Measurements from ENCODE around the gene RASSF6.

DNA sequence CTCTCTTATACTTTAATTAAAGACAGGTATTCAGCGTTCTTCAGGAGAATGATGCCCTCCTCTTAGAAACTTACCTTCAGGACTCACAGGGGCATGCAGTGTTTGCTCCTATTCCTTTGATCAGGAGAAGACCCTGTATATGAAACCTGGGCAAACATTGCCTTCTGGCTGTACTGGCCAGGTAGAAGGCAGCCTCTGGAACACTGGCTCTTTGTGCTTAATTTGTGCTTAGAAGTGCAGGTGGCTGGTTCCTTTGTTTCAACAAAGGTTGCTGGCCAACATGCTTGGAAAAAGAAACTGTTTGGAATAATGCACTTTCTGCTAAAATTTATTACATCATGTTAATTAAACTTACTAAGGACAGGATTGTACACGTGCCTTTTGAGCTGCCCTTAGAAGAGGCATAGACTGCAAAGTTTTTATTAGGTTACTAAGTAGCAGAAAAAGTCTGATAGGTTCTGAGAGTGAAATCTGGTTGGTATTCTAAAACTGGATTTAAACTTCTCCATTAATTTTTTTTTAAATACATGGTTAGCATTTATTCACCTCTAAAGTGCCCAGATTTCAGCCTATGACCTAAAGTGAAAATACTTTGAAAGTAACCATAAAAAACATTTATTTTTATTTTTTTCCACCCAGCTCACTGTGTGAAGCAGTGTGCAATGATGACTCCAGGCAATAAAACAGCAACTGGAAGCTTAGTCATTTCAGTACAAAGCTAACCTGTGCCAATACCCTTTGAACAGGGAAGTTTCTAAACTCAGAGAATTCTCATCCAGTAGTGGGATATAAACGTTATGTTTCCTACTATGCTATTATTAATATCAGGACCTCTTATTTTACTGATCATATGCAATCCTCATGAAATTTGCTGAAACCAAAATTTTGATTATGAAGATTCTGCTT, 11.3 kb downstream of the RASSF6 start:
- TF ChIP-seq POLR2A (IDR thresholded peaks at IDR 0.05), result no peak
- TF ChIP-seq, protein P1, sequence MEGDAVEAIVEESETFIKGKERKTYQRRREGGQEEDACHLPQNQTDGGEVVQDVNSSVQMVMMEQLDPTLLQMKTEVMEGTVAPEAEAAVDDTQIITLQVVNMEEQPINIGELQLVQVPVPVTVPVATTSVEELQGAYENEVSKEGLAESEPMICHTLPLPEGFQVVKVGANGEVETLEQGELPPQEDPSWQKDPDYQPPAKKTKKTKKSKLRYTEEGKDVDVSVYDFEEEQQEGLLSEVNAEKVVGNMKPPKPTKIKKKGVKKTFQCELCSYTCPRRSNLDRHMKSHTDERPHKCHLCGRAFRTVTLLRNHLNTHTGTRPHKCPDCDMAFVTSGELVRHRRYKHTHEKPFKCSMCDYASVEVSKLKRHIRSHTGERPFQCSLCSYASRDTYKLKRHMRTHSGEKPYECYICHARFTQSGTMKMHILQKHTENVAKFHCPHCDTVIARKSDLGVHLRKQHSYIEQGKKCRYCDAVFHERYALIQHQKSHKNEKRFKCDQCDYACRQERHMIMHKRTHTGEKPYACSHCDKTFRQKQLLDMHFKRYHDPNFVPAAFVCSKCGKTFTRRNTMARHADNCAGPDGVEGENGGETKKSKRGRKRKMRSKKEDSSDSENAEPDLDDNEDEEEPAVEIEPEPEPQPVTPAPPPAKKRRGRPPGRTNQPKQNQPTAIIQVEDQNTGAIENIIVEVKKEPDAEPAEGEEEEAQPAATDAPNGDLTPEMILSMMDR (IDR thresholded peaks at IDR 0.05), result no peak
